ENCODE measurements around the gene CCDC92B.
A peak's percentile ranks its signal among the peaks of the same experiment; 100 is the strongest.
"Not testable (repeated sequence)": the region's sequence is repeated elsewhere in the genome, so short reads cannot be mapped to it uniquely, and the experiment has no call there.

CCDC92B gene

GRCh38 chr17:2685696-2686095, 63.8 kb downstream of the CCDC92B start:
- Mint-ChIP-seq H3K27ac (no peak overlapping the region), H3K4me1 (ENCODE audit: low read depth) (no peaks in the 10 kb centered on the region), H3K36me3 (ENCODE audit: low read depth) (peaks cover 29% of the 10 kb centered on the region), H3K4me3 (no peak overlapping the region), H3K27me3 (ENCODE audit: low read depth) (no peaks in the 10 kb centered on the region), H3K9me3 (no peaks in the 10 kb centered on the region)

GRCh38 chr17:2684549-2684948, 64.9 kb downstream of the CCDC92B start:
- Mint-ChIP-seq H3K27ac (peak overlapping the region; percentile 63), H3K36me3 (ENCODE audit: low read depth) (peaks cover 39% of the 10 kb centered on the region), H3K4me1 (ENCODE audit: low read depth) (no peaks in the 10 kb centered on the region), H3K4me3 (no peak overlapping the region), H3K9me3 (no peaks in the 10 kb centered on the region), H3K27me3 (ENCODE audit: low read depth) (no peaks in the 10 kb centered on the region)

- Mint-ChIP-seq H3K9me3 (no peaks in the 10 kb centered on the region), H3K27me3 (ENCODE audit: low read depth) (no peaks in the 10 kb centered on the region), H3K4me1 (ENCODE audit: low read depth) (peaks cover 1% of the 10 kb centered on the region), H3K27ac (no peak overlapping the region), H3K36me3 (ENCODE audit: low read depth) (peaks cover 43% of the 10 kb centered on the region), H3K4me3 (no peak overlapping the region)
Measured at GRCh38 chr17:2683912-2684311, 65.5 kb downstream of the CCDC92B start.

GRCh38 chr17:2682176-2682938, 67.1 kb downstream of the CCDC92B start:
- Mint-ChIP-seq H3K9me3 (no peaks in the 10 kb centered on the region), H3K27me3 (ENCODE audit: low read depth) (no peaks in the 10 kb centered on the region), H3K4me3 (no peak overlapping the region), H3K27ac (no peak overlapping the region), H3K4me1 (ENCODE audit: low read depth) (peaks cover 1% of the 10 kb centered on the region), H3K36me3 (ENCODE audit: low read depth) (peaks cover 44% of the 10 kb centered on the region)

- Mint-ChIP-seq H3K4me1 (ENCODE audit: low read depth) (peaks cover 1% of the 10 kb centered on the region), H3K9me3 (no peaks in the 10 kb centered on the region), H3K36me3 (ENCODE audit: low read depth) (peaks cover 49% of the 10 kb centered on the region), H3K27me3 (ENCODE audit: low read depth) (no peaks in the 10 kb centered on the region), H3K4me3 (no peak overlapping the region), H3K27ac (no peak overlapping the region)
Measured at GRCh38 chr17:2681650-2682049, 67.8 kb downstream of the CCDC92B start.

GRCh38 chr17:2680961-2681360, 68.5 kb downstream of the CCDC92B start:
- no peak overlapping the region for H3K27ac Mint-ChIP-seq
- H3K27me3 Mint-ChIP-seq (ENCODE audit: low read depth), result no peaks in the 10 kb centered on the region
- no peak overlapping the region for H3K4me3 Mint-ChIP-seq
- H3K4me1 Mint-ChIP-seq (ENCODE audit: low read depth), result peaks cover 1% of the 10 kb centered on the region
- H3K9me3 Mint-ChIP-seq, result no peaks in the 10 kb centered on the region
- H3K36me3 Mint-ChIP-seq (ENCODE audit: low read depth), result peaks cover 52% of the 10 kb centered on the region

GRCh38 chr17:2679247-2679646, 70.2 kb downstream of the CCDC92B start:
- H3K36me3 Mint-ChIP-seq (ENCODE audit: low read depth), result peaks cover 56% of the 10 kb centered on the region

More at GRCh38 chr17:2679247-2679646, 70.2 kb downstream of the CCDC92B start:
- not testable (repeated sequence) for H3K4me1 Mint-ChIP-seq (ENCODE audit: low read depth); H3K27ac Mint-ChIP-seq; H3K4me3 Mint-ChIP-seq; H3K27me3 Mint-ChIP-seq (ENCODE audit: low read depth); H3K9me3 Mint-ChIP-seq

Measured in T-helper 1 cell treated with Interleukin-12 subunit alpha and Interleukin-12 subunit beta and Interleukin-4 antibody, amounts not matched to agents 30 μg/mL and 1 μg/mL, for 36 hours (primary cell).